Measurements from ENCODE around the gene TRAPPC11. TPM values are rescaled to one million over a fixed set of nuclear protein-coding genes. Genes with fewer than 3 reads are reported as not detected.
"Not testable (repeated sequence)": the region's sequence is repeated elsewhere in the genome, so short reads cannot be mapped to it uniquely, and the experiment has no call there.

The TRAPPC11 gene
- total RNA-seq, 1 experiment from 2014 or later = 32.2 TPM

GRCh38 chr4:183723561-183724228 is 64.6 kb downstream of the TRAPPC11 start:
- H2AK5ac ChIP-seq (ENCODE audit: insufficient read length, low read length) = no peak overlapping the region
- no peak overlapping the region for H4K91ac ChIP-seq (ENCODE audit: insufficient read length, low read depth, low read length)
- no peak overlapping the region for H3K27ac ChIP-seq (ENCODE audit: insufficient read length, low read depth, low read length)
- no peak overlapping the region for H3T11ph ChIP-seq (ENCODE audit: low read length)
- H3K79me2 ChIP-seq (ENCODE audit: insufficient read depth, low read length) = no peaks in the 10 kb centered on the region
- Mint-ChIP-seq H3K4me3 (peak overlapping the region; percentile 54 to 77), H3K27ac (peak overlapping the region in 1 of 3 experiments; percentile 51; a peak in 1 of 7 replicates), H3K27me3 (ENCODE audit: low read depth) (peaks cover 18% of the 10 kb centered on the region), H3K9me3 (peaks cover 2 to 8% of the 10 kb centered on the region in 2 experiments; a peak in 3 of 5 replicates), H3K36me3 (ENCODE audit: insufficient read depth in 1 of 3, low read depth in 3 of 3) (peaks cover 0 to 7% (median 2%) of the 10 kb centered on the region in 3 experiments; a peak in 3 of 7 replicates), H3K4me1 (peaks cover 10 to 17% of the 10 kb centered on the region in 2 experiments)
- H4K5ac ChIP-seq (ENCODE audit: insufficient read length, low read depth, low read length) = no peak overlapping the region
- H2BK15ac ChIP-seq (ENCODE audit: low read depth, low read length) = no peak overlapping the region
- H2BK20ac ChIP-seq (ENCODE audit: low read depth, low read length, poor library complexity, severe bottlenecking) = no peak overlapping the region
- H3K27me3 ChIP-seq (ENCODE audit: insufficient read depth, low read length) = no peaks in the 10 kb centered on the region
- no peak overlapping the region for H4K8ac ChIP-seq (replicated peaks; ENCODE audit: insufficient read length, low read depth, low read length)
- H3K79me1 ChIP-seq (ENCODE audit: insufficient read depth, low read depth, low read length, poor library complexity, severe bottlenecking) = no peaks in the 10 kb centered on the region
- no peak overlapping the region for H2AFZ ChIP-seq (ENCODE audit: low read length)
- no peak overlapping the region for H3K9ac ChIP-seq (ENCODE audit: extremely low read depth, insufficient read length, low read length)
- H3K4me2 ChIP-seq (ENCODE audit: insufficient read depth, insufficient read length, low read length) = peak overlapping the region; percentile 15
- H2BK12ac ChIP-seq (ENCODE audit: insufficient read length, low read depth, low read length) = no peak overlapping the region
- no peaks in the 10 kb centered on the region for H3K23me2 ChIP-seq (ENCODE audit: insufficient read length, low read depth, low read length, poor library complexity, severe bottlenecking)
- H2BK120ac ChIP-seq (ENCODE audit: low read depth, low read length, poor library complexity, severe bottlenecking) = no peak overlapping the region
- no peak for DNase-seq
- H3K9me3 ChIP-seq (ENCODE audit: control insufficient read depth, low read depth, low read length) = no peaks in the 10 kb centered on the region
- H3K18ac ChIP-seq (ENCODE audit: insufficient read length, low read depth, low read length) = no peak overlapping the region
- no peaks in the 10 kb centered on the region for H4K20me1 ChIP-seq (ENCODE audit: control insufficient read depth, insufficient read depth, insufficient read length)
- H3K14ac ChIP-seq (ENCODE audit: insufficient read depth, low read length) = no peak overlapping the region
- H3K4ac ChIP-seq (ENCODE audit: low read depth, low read length) = no peak overlapping the region
- no peak overlapping the region for H2BK5ac ChIP-seq (ENCODE audit: insufficient read length, low read length)
- TF ChIP-seq CTCF (conservative IDR thresholded peaks at IDR 0.05) = no peak
- H3K23ac ChIP-seq (ENCODE audit: insufficient read length, low read depth, low read length) = no peak overlapping the region
- no peaks in the 10 kb centered on the region for H3K4me1 ChIP-seq (ENCODE audit: insufficient read depth, low read length)
- H3K56ac ChIP-seq (ENCODE audit: insufficient read length, low read depth, low read length) = no peak overlapping the region
- no CpG with 5 or more reads among the region's 12 CpGs for WGBS (ENCODE audit: extremely low coverage, insufficient read length, low lambda C conversion rate)

- H4K20me1 ChIP-seq (ENCODE audit: control insufficient read depth, insufficient read depth, insufficient read length); H3K27me3 ChIP-seq (ENCODE audit: insufficient read depth, low read length); H3T11ph ChIP-seq (ENCODE audit: low read length); H2AK5ac ChIP-seq (ENCODE audit: insufficient read length, low read length); H4K5ac ChIP-seq (ENCODE audit: insufficient read length, low read depth, low read length); H3K18ac ChIP-seq (ENCODE audit: insufficient read length, low read depth, low read length); H3K79me2 ChIP-seq (ENCODE audit: insufficient read depth, low read length); H2BK120ac ChIP-seq (ENCODE audit: low read depth, low read length, poor library complexity, severe bottlenecking); H3K4me1 ChIP-seq (ENCODE audit: insufficient read depth, low read length); H3K56ac ChIP-seq (ENCODE audit: insufficient read length, low read depth, low read length); H2BK20ac ChIP-seq (ENCODE audit: low read depth, low read length, poor library complexity, severe bottlenecking); H3K79me1 ChIP-seq (ENCODE audit: insufficient read depth, low read depth, low read length, poor library complexity, severe bottlenecking); H3K9ac ChIP-seq (ENCODE audit: extremely low read depth, insufficient read length, low read length); H3K23ac ChIP-seq (ENCODE audit: insufficient read length, low read depth, low read length); H3K9me3 Mint-ChIP-seq; H3K14ac ChIP-seq (ENCODE audit: insufficient read depth, low read length); H3K27ac ChIP-seq (ENCODE audit: insufficient read length, low read depth, low read length); DNase-seq; H2BK15ac ChIP-seq (ENCODE audit: low read depth, low read length); H2BK12ac ChIP-seq (ENCODE audit: insufficient read length, low read depth, low read length); H3K27ac Mint-ChIP-seq; H4K8ac ChIP-seq (replicated peaks; ENCODE audit: insufficient read length, low read depth, low read length); H4K91ac ChIP-seq (ENCODE audit: insufficient read length, low read depth, low read length); H3K4me3 Mint-ChIP-seq; H3K23me2 ChIP-seq (ENCODE audit: insufficient read length, low read depth, low read length, poor library complexity, severe bottlenecking); H3K4me2 ChIP-seq (ENCODE audit: insufficient read depth, insufficient read length, low read length); H2BK5ac ChIP-seq (ENCODE audit: insufficient read length, low read length); H3K4ac ChIP-seq (ENCODE audit: low read depth, low read length); H3K9me3 ChIP-seq (ENCODE audit: control insufficient read depth, low read depth, low read length); H2AFZ ChIP-seq (ENCODE audit: low read length); H3K36me3 Mint-ChIP-seq (ENCODE audit: insufficient read depth in 1 of 3, low read depth in 3 of 3): not testable (repeated sequence)
- peaks cover 19% of the 10 kb centered on the region for H3K27me3 Mint-ChIP-seq (ENCODE audit: low read depth)
- no CpG with 5 or more reads among the region's 5 CpGs for WGBS (ENCODE audit: extremely low coverage, insufficient read length, low lambda C conversion rate)
- peaks cover 8 to 13% of the 10 kb centered on the region in 2 experiments for H3K4me1 Mint-ChIP-seq
These were observed 66.5 kb downstream of the TRAPPC11 start for GRCh38 chr4:183725585-183725984.

All from H9 (cell line).